DND-41 (cell line): ENCODE measurements around the gene GPC6.

Experiments used
- ATAC-seq: fragments of 200-7000 bp; cut with Tn5 transposase; 3 replicates; pipeline ENCODE4 v1.9.1; 2021; ENCODE audit warnings: low read depth; ENCODE audit not compliant: insufficient read depth
- DNase-seq: peaks from one replicate; pipeline ENCODE4 v3.0.0-alpha.2; 2020
- H2AFZ ChIP-seq: 2 replicates; pipeline ENCODE4 v1.6.0; 2012; ENCODE audit warnings: low read depth, low read length
- H3K27ac ChIP-seq: 2 replicates; pipeline ENCODE4 v1.5.1; 2012; ENCODE audit warnings: low read length, inconsistent platforms
- H3K27me3 ChIP-seq: fragments of 200-600 bp; sonication (generic); 2 replicates; pipeline ENCODE4 v1.6.0; 2012; ENCODE audit warnings: low read length, mild to moderate bottlenecking, inconsistent platforms; ENCODE audit not compliant: insufficient read depth, poor library complexity
- H3K36me3 ChIP-seq: 2 replicates; pipeline ENCODE4 v1.5.1; 2012; ENCODE audit warnings: low read length, inconsistent platforms; ENCODE audit not compliant: insufficient read depth
- H3K4me1 ChIP-seq: 2 replicates; pipeline ENCODE4 v1.5.1; 2012; ENCODE audit warnings: mild to moderate bottlenecking, low read length; ENCODE audit not compliant: insufficient read depth
- H3K4me2 ChIP-seq: 2 replicates; pipeline ENCODE4 v1.6.0; 2012; ENCODE audit warnings: mild to moderate bottlenecking, moderate library complexity, low read length, inconsistent platforms; ENCODE audit not compliant: insufficient read depth
- H3K4me3 ChIP-seq, 2 experiments: fragments of 200-600 bp in 1 of 2; shearing (Covaris generic) in 1 of 2; 2 replicates each; pipeline ENCODE4 v1.5.1; 2012 to 2016; ENCODE audit warnings: inconsistent platforms in 2 of 2, low read length in 2 of 2, mild to moderate bottlenecking in 2 of 2, low read depth in 1 of 2, moderate library complexity in 1 of 2
- H3K79me2 ChIP-seq: 2 replicates; pipeline ENCODE4 v1.6.0; 2012; ENCODE audit warnings: low read length, inconsistent platforms; ENCODE audit not compliant: insufficient read depth
- H3K9ac ChIP-seq: 2 replicates; pipeline ENCODE4 v1.6.0; 2012; ENCODE audit warnings: low read depth, mild to moderate bottlenecking, inconsistent platforms, low read length, moderate library complexity
- H3K9me3 ChIP-seq: 2 replicates; pipeline ENCODE4 v1.5.1; 2012; ENCODE audit warnings: low read length, moderate library complexity, mild to moderate bottlenecking, inconsistent platforms; ENCODE audit not compliant: insufficient read depth, severe bottlenecking
- H4K20me1 ChIP-seq: 2 replicates; pipeline ENCODE4 v1.6.0; 2012; ENCODE audit warnings: low read length; ENCODE audit not compliant: insufficient read depth
- EZH2 ChIP-seq: IDR thresholded peaks from 3 replicates; pipeline ENCODE4 v1.6.1; 2012; ENCODE audit warnings: borderline replicate concordance, low read depth, mild to moderate bottlenecking, moderate library complexity, low read length, inconsistent platforms; ENCODE audit not compliant: severe bottlenecking
- TF ChIP-seq, protein P1 (sequence below): IDR thresholded peaks from 2 replicates; pipeline ENCODE4 v1.5.1; 2012; ENCODE audit warnings: borderline replicate concordance, low read length, moderate library complexity, mild to moderate bottlenecking; ENCODE audit not compliant: poor library complexity, severe bottlenecking; ENCODE audit errors: extremely low read depth

GPC6 gene

DNA sequence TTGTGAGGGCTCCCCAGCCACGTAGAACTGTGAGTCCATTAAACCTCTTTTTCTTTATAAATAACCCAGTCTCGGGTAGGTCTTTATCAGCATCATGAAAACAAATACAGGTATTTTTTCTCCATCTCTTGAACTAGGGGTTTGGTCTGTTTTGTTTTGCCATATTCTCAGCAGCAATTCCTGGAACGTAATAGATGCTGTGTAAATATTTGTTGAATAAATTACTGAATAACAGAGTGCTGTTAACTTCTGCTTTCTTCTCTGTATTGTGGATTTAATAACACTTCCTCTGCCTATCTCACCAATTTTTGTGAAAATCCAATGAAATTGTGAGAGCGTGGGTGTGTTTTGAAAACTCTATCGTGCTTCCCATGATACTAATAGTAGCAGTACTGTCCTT, 823.4 kb downstream of the GPC6 start:
- H3K4me2 ChIP-seq: no peak overlapping the region
- no peak for DNase-seq
- no peak for TF ChIP-seq EZH2
- TF ChIP-seq, protein P1, sequence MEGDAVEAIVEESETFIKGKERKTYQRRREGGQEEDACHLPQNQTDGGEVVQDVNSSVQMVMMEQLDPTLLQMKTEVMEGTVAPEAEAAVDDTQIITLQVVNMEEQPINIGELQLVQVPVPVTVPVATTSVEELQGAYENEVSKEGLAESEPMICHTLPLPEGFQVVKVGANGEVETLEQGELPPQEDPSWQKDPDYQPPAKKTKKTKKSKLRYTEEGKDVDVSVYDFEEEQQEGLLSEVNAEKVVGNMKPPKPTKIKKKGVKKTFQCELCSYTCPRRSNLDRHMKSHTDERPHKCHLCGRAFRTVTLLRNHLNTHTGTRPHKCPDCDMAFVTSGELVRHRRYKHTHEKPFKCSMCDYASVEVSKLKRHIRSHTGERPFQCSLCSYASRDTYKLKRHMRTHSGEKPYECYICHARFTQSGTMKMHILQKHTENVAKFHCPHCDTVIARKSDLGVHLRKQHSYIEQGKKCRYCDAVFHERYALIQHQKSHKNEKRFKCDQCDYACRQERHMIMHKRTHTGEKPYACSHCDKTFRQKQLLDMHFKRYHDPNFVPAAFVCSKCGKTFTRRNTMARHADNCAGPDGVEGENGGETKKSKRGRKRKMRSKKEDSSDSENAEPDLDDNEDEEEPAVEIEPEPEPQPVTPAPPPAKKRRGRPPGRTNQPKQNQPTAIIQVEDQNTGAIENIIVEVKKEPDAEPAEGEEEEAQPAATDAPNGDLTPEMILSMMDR: no peak
- no peak for ATAC-seq
- H4K20me1 ChIP-seq: no peaks in the 10 kb centered on the region
- no peaks in the 10 kb centered on the region for H3K27me3 ChIP-seq
- no peaks in the 10 kb centered on the region for H3K79me2 ChIP-seq
- no peak overlapping the region for H3K4me3 ChIP-seq
- no peak overlapping the region for H2AFZ ChIP-seq
- H3K36me3 ChIP-seq: no peaks in the 10 kb centered on the region
- H3K9ac ChIP-seq: no peak overlapping the region
- no peaks in the 10 kb centered on the region for H3K9me3 ChIP-seq
- H3K4me1 ChIP-seq: no peaks in the 10 kb centered on the region
- H3K27ac ChIP-seq: no peak overlapping the region

GRCh38 chr13:94050686-94051085, 824.1 kb downstream of the GPC6 start:
- Histone ChIP-seq H3K79me2 (no peaks in the 10 kb centered on the region), H4K20me1 (no peaks in the 10 kb centered on the region), H3K9me3 (no peaks in the 10 kb centered on the region), H3K36me3 (no peaks in the 10 kb centered on the region), H3K4me3 (no peak overlapping the region), H3K27me3 (no peaks in the 10 kb centered on the region), H3K4me1 (no peaks in the 10 kb centered on the region), H2AFZ (no peak overlapping the region), H3K27ac (no peak overlapping the region), H3K4me2 (no peak overlapping the region), H3K9ac (no peak overlapping the region)
- ATAC-seq (no peak), DNase-seq (no peak)
- TF ChIP-seq EZH2: no peak
- TF ChIP-seq, protein P1: no peak

- DNase-seq (no peak), ATAC-seq (no peak; the same call in 2 of the 3 replicates)
- H3K9ac ChIP-seq: no peak overlapping the region
- no peaks in the 10 kb centered on the region for H3K36me3 ChIP-seq
- no peak overlapping the region for H3K4me3 ChIP-seq
- no peaks in the 10 kb centered on the region for H3K4me1 ChIP-seq
- no peaks in the 10 kb centered on the region for H3K27me3 ChIP-seq
- no peak overlapping the region for H3K27ac ChIP-seq
- no peak overlapping the region for H3K4me2 ChIP-seq
- H3K9me3 ChIP-seq: no peaks in the 10 kb centered on the region
- no peaks in the 10 kb centered on the region for H4K20me1 ChIP-seq
- TF ChIP-seq, protein P1: no peak
- no peak for TF ChIP-seq EZH2
- H3K79me2 ChIP-seq: no peaks in the 10 kb centered on the region
- H2AFZ ChIP-seq: no peak overlapping the region
These were observed 827.5 kb downstream of the GPC6 start for GRCh38 chr13:94053986-94054593.
